Measurements from ENCODE around the gene PPIL4.
A peak's percentile ranks its signal among the peaks of the same experiment; 100 is the strongest.

Gene PPIL4

GRCh38 chr6:149456311-149457021 is 89.4 kb downstream of the PPIL4 start:
- Histone ChIP-seq H3K36me3 (ENCODE audit: control insufficient read depth, insufficient read depth, low read length, severe bottlenecking) (no peaks in the 10 kb centered on the region), H3K9me3 (ENCODE audit: control insufficient read depth, low read length) (no peaks in the 10 kb centered on the region), H3K4me3 (ENCODE audit: low read length) (no peak overlapping the region), H3K27me3 (replicated peaks; ENCODE audit: control insufficient read depth, insufficient read depth, low read length) (no peaks in the 10 kb centered on the region), H3K4me1 (ENCODE audit: control insufficient read depth, insufficient read depth, low read length) (peaks cover 21% of the 10 kb centered on the region), H3K9ac (ENCODE audit: low read length) (no peak overlapping the region)
- no peak for DNase-seq (ENCODE audit: low read depth)

DNA sequence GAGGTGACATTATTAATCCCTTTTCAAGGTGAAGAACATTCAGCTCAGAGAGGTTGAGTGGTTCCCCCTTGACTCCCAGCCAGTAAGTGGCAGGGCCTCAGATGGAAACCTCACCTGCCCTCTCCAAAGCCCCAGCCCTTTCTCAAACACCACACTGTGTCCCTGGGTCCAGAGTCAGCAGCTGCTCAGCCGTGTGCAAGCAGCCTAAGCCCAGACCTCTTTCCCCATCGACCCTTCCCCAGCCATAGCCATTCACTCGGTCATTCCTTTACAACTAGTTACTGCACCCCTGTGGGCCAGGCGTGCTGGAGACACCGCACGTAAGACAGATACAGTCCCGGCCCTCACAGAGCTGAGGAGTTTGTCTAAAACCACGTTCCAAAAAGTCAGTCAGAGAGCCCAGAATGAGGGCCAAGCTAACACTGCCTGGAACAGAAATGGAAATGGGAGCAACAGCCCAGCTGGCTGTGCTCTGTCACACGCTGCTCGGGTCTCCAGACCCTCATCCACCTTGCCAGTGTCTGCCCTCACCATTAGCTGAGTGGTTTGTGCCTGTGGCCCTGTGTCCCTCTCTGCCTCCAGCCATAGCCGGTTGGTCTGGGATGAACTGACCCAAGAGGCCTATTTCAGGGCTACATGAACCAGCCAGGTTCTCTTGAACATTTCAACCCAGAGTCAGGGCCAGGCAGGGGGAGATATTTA is 90.7 kb downstream of the PPIL4 start:
- Histone ChIP-seq H3K27me3 (replicated peaks; ENCODE audit: control insufficient read depth, insufficient read depth, low read length) (peaks cover 2% of the 10 kb centered on the region), H3K9ac (ENCODE audit: low read length) (peak overlapping the region; percentile 27), H3K4me1 (ENCODE audit: control insufficient read depth, insufficient read depth, low read length) (peaks cover 21% of the 10 kb centered on the region), H3K4me3 (ENCODE audit: low read length) (no peak overlapping the region), H3K9me3 (ENCODE audit: control insufficient read depth, low read length) (no peaks in the 10 kb centered on the region), H3K36me3 (ENCODE audit: control insufficient read depth, insufficient read depth, low read length, severe bottlenecking) (no peaks in the 10 kb centered on the region)
- DNase-seq (ENCODE audit: low read depth) = no peak
